Gastroesophageal sphincter (tissue), 4 donors: ENCODE results near the gene PIK3R1. TPM values are rescaled to one million over a fixed set of nuclear protein-coding genes. Genes with fewer than 3 reads are reported as not detected.

Source experiments
- ATAC-seq: fragments of 150-250 bp; one replicate; pipeline ENCODE4 v1.9.1; 2016; ENCODE audit warnings: mild to moderate bottlenecking, moderate library complexity
- H3K27ac ChIP-seq, 4 donors: fragments of 200-600 bp; sonication (generic) in 3 of 4; 1 replicate in 3 of 4; 2 replicates in 1 of 4; pipeline ENCODE4 v1.5.1; 2016 to 2019
- H3K27me3 ChIP-seq: fragments of 200-600 bp; sonication (generic); one replicate; pipeline ENCODE4 v1.5.1; 2019
- H3K36me3 ChIP-seq, 2 donors: fragments of 200-600 bp; sonication (generic); one replicate each; pipeline ENCODE4 v1.5.1; 2019; ENCODE audit warnings: control low read depth in 1 of 2
- H3K4me1 ChIP-seq, 3 donors: fragments of 200-600 bp; sonication (generic); 1 replicate in 2 of 3; 2 replicates in 1 of 3; pipeline ENCODE4 v1.5.1; 2016 to 2019; ENCODE audit warnings: control low read depth in 2 of 3
- H3K4me3 ChIP-seq, 2 donors: fragments of 200-600 bp; sonication (generic); one replicate each; pipeline ENCODE4 v1.5.1; 2019; ENCODE audit warnings: mild to moderate bottlenecking in 1 of 2, moderate library complexity in 1 of 2
- H3K9me3 ChIP-seq, 3 donors: fragments of 200-600 bp; sonication (generic); one replicate each; pipeline ENCODE4 v1.5.1; 2017 to 2019; ENCODE audit warnings: control low read depth in 2 of 3
- CTCF ChIP-seq, 4 experiments: fragments of 200-600 bp in 2 of 4; fragments of 450-650 bp in 2 of 4; sonication (generic) in 1 of 4; IDR thresholded peaks; one replicate each; pipeline ENCODE4 v1.5.1; 2017 to 2019; ENCODE audit warnings: antibody characterized with exemption in 4 of 4, mild to moderate bottlenecking in 2 of 4, moderate library complexity in 2 of 4
- EP300 ChIP-seq: sonication (generic); formaldehyde crosslinking; IDR thresholded peaks from one replicate; pipeline ENCODE4 v1.6.1; 2017; ENCODE audit warnings: antibody characterized with exemption, mild to moderate bottlenecking
- POLR2A ChIP-seq, 2 donors: fragments of 450-650 bp; IDR thresholded peaks; one replicate each; pipeline ENCODE4 v1.6.1; 2017; ENCODE audit warnings: antibody characterized with exemption in 2 of 2, mild to moderate bottlenecking in 2 of 2, moderate library complexity in 1 of 2
- POLR2AphosphoS5 ChIP-seq: sonication (generic); formaldehyde crosslinking; IDR thresholded peaks from one replicate; pipeline ENCODE4 v1.6.1; 2017; ENCODE audit warnings: antibody characterized with exemption
- WGBS, 2 donors: methylation state at CpG; one replicate each; pipeline ENCODE4 v1.1.5; 2018; ENCODE audit warnings: low coverage in 1 of 2; 5-methylcytosine and 5-hydroxymethylcytosine counted together
- total RNA-seq, 4 donors: library from RNA; depleted of rRNA; stranded (reverse); fragments of >200 nt; gene quantifications; one replicate each; pipeline ENCODE4 v1.1.0, GENCODE V29; 2016

Gene PIK3R1
- total RNA-seq, 4 donors from 2014 or later = 188 to 403 (median 312) TPM

- no peak for TF ChIP-seq EP300
- TF ChIP-seq POLR2AphosphoS5 = no peak
- TF ChIP-seq POLR2A (IDR thresholded peaks at IDR 0.05) = no peak
- TF ChIP-seq CTCF (IDR thresholded peaks at IDR 0.05) = no peak
- Histone ChIP-seq H3K27ac (peak overlapping the region; percentile 69 to 86 (median 78)), H3K9me3 (no peaks in the 10 kb centered on the region), H3K4me1 (peaks cover 29 to 88% (median 49%) of the 10 kb centered on the region in 3 donors), H3K27me3 (no peaks in the 10 kb centered on the region), H3K4me3 (no peak overlapping the region), H3K36me3 (peaks cover 20 to 69% of the 10 kb centered on the region in 2 donors)
- WGBS, 2 donors = 63 to 77% methylated on average over 9 of the region's 9 CpGs
- no peak for ATAC-seq
These were observed 59.5 kb downstream of the PIK3R1 start for GRCh38 chr5:68274847-68275651.

GRCh38 chr5:68276740-68277139 lies 61.2 kb downstream of the PIK3R1 start:
- peaks cover 28 to 86% of the 10 kb centered on the region in 2 donors for H3K36me3 ChIP-seq
- no peak overlapping the region for H3K4me3 ChIP-seq
- H3K4me1 ChIP-seq = peaks cover 19 to 79% (median 34%) of the 10 kb centered on the region in 3 donors
- no peak overlapping the region for H3K27ac ChIP-seq
- no peak for TF ChIP-seq CTCF (IDR thresholded peaks at IDR 0.05)
- no peak for TF ChIP-seq POLR2AphosphoS5
- no peak for TF ChIP-seq EP300
- 75 to 87% methylated on average over 4 to 5 of the region's 5 CpGs for WGBS, 2 donors
- no peaks in the 10 kb centered on the region for H3K27me3 ChIP-seq
- ATAC-seq = no peak
- no peaks in the 10 kb centered on the region for H3K9me3 ChIP-seq

- Histone ChIP-seq H3K27me3 (no peaks in the 10 kb centered on the region), H3K27ac (peak overlapping the region in 1 of 4 donors; percentile 32), H3K36me3 (peaks cover 28 to 93% of the 10 kb centered on the region in 2 donors), H3K9me3 (no peaks in the 10 kb centered on the region), H3K4me3 (no peak overlapping the region), H3K4me1 (peaks cover 18 to 79% (median 32%) of the 10 kb centered on the region in 3 donors)
- ATAC-seq = no peak
- TF ChIP-seq POLR2AphosphoS5 (no peak), EP300 (no peak), POLR2A (IDR thresholded peaks at IDR 0.05) (no peak), CTCF (IDR thresholded peaks at IDR 0.05) (no peak)
- WGBS, 2 donors = 75% methylated on average over 5 of the region's 5 CpGs; no CpG with 5 or more reads in 1 of the 2 donors
These were observed 61.9 kb downstream of the PIK3R1 start for GRCh38 chr5:68277431-68277830.

DNA sequence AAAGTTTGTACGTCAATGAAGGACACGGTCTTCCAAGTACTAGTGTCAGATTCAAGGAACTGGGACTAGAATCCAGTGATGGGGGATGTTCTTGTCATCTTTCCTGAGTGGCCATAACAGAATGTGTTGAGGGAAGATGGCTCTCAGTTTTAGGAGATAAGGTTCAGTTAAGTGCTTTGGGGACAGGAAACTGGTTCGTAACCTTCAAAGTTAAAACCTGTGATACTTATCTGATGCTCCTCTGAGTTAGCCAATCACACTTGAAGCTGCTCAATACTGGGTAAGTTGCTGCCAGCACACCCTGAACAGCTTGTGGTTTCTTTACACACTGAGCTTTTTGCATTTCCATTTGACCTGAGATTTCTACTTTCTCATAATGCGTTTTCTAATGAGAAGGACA lies 64.4 kb downstream of the PIK3R1 start:
- H3K36me3 ChIP-seq = peaks cover 33 to 100% of the 10 kb centered on the region in 2 donors
- peaks cover 11 to 79% (median 25%) of the 10 kb centered on the region in 3 donors for H3K4me1 ChIP-seq
- TF ChIP-seq POLR2A (IDR thresholded peaks at IDR 0.05) = no peak
- TF ChIP-seq EP300 = no peak
- TF ChIP-seq POLR2AphosphoS5 = no peak
- TF ChIP-seq CTCF (IDR thresholded peaks at IDR 0.05) = no peak
- WGBS, 2 donors = 87 to 100% methylated on average over 3 to 4 of the region's 4 CpGs
- no peaks in the 10 kb centered on the region for H3K27me3 ChIP-seq
- H3K4me3 ChIP-seq = no peak overlapping the region
- ATAC-seq = no peak
- H3K27ac ChIP-seq = peak overlapping the region in 2 of 4 donors; percentile 22 to 43
- no peaks in the 10 kb centered on the region for H3K9me3 ChIP-seq

- WGBS, 2 donors = 79 to 82% methylated on average over 3 to 4 of the region's 4 CpGs
- Histone ChIP-seq H3K36me3 (peaks cover 26 to 84% of the 10 kb centered on the region in 2 donors), H3K4me3 (no peak overlapping the region), H3K4me1 (peaks cover 15 to 81% (median 35%) of the 10 kb centered on the region in 3 donors), H3K27me3 (no peaks in the 10 kb centered on the region), H3K9me3 (no peaks in the 10 kb centered on the region), H3K27ac (peak overlapping the region in 3 of 4 donors; percentile 30 to 86 (median 84))
- TF ChIP-seq EP300 (no peak), POLR2A (IDR thresholded peaks at IDR 0.05) (no peak), CTCF (IDR thresholded peaks at IDR 0.05) (no peak), POLR2AphosphoS5 (no peak)
- ATAC-seq = no peak
These were observed 66.4 kb downstream of the PIK3R1 start for GRCh38 chr5:68282001-68282400.
